K562 (cell line): Measurements from ENCODE around the gene SEC14L1. TPM values are rescaled to one million over a fixed set of nuclear protein-coding genes. Genes with fewer than 3 reads are reported as not detected.
A peak's percentile ranks its signal among the peaks of the same experiment; 100 is the strongest.

ENCODE experiments used
- ATAC-seq: fragments of 200-7000 bp; cut with Tn5 transposase; 3 replicates; pipeline ENCODE4 v1.9.1; 2020; ENCODE audit warnings: moderate library complexity
- BruUV-seq: library from RNA; stranded (reverse); fragments of 400-500 nt; replicated peaks from 2 replicates; lab custom pipeline; 2021; lab: Mats Ljungman, UMichigan
- CTCF ChIA-PET: fragments of 300-600 bp; formaldehyde crosslinking; extraction: SDS; loops from one replicate; lab custom pipeline; 2021; ENCODE audit warnings: low intra/inter-chr PET ratio; lab: Yijun Ruan, JAX
- POLR2A ChIA-PET: fragments of 300-600, 350-650 bp; sonication (Branson Sonifier 250); formaldehyde crosslinking; extraction: SDS; loops from one replicate; lab custom pipeline; 2021; ENCODE audit warnings: antibody characterized with exemption, inconsistent platforms; lab: Yijun Ruan, JAX
- DNase-seq, 4 experiments: peaks; one replicate each; pipeline versions ENCODE4 v3.0.0 to v3.0.0-alpha.2; 2011 to 2018; ENCODE audit warnings: low spot score in 3 of 4, mixed read lengths in 3 of 4; ENCODE audit errors: extremely low read depth in 1 of 4
- FAIRE-seq: peaks from 2 replicates; lab custom pipeline; 2011; peaks lifted over from hg19 to GRCh38; lab: Jason Lieb, UNC
- H2AFZ ChIP-seq: 2 replicates; pipeline ENCODE4 v1.6.0; 2011; ENCODE audit warnings: low read depth, low read length, control low read depth, inconsistent platforms
- H3K27ac ChIP-seq: fragments of 200-600 bp; 3 replicates; pipeline ENCODE4 v1.8.0; 2011; ENCODE audit warnings: low read depth, mild to moderate bottlenecking, control low read depth, inconsistent platforms, low read length, moderate library complexity, mixed read lengths; ENCODE audit errors: extremely low read depth
- H3K27me3 ChIP-seq, 2 experiments: fragments of 300-600 bp in 1 of 2; 2 replicates in 1 of 2; 3 replicates in 1 of 2; pipeline versions ENCODE4 v1.6.0 to v1.8.0; 2011; ENCODE audit warnings: inconsistent platforms in 2 of 2, low read length in 2 of 2, mild to moderate bottlenecking in 1 of 2, mixed read lengths in 1 of 2, moderate library complexity in 1 of 2; ENCODE audit not compliant: control insufficient read depth in 2 of 2, insufficient read depth in 2 of 2
- H3K36me3 ChIP-seq: fragments of 300-600 bp; 3 replicates; pipeline ENCODE4 v1.8.0; 2011; ENCODE audit warnings: mild to moderate bottlenecking, low read length, inconsistent platforms; ENCODE audit not compliant: control insufficient read depth, insufficient read depth
- H3K4me1 ChIP-seq, 2 experiments: fragments of 200-600 bp in 1 of 2; replicated peaks in 1 of 2; 2 replicates in 1 of 2; 3 replicates in 1 of 2; pipeline versions ENCODE4 v1.5.1 to v1.8.0; 2011; ENCODE audit warnings: inconsistent platforms in 2 of 2, low read length in 2 of 2, mild to moderate bottlenecking in 1 of 2, mixed read lengths in 1 of 2, moderate library complexity in 1 of 2; ENCODE audit not compliant: control insufficient read depth in 2 of 2, insufficient read depth in 2 of 2
- H3K4me2 ChIP-seq: 2 replicates; pipeline ENCODE4 v1.6.1; 2011; ENCODE audit warnings: low read length, control low read depth, inconsistent platforms, mixed read lengths; ENCODE audit not compliant: insufficient read depth
- H3K4me3 ChIP-seq: fragments of 200-600 bp; sonication (generic), shearing (Covaris generic); 2 replicates; pipeline ENCODE4 v1.5.1; 2016; ENCODE audit warnings: control low read depth, inconsistent platforms
- H3K79me2 ChIP-seq: fragments of 200-600 bp; 3 replicates; pipeline ENCODE4 v1.8.0; 2011; ENCODE audit warnings: low read length, inconsistent platforms; ENCODE audit not compliant: control insufficient read depth, insufficient read depth
- H3K9ac ChIP-seq, 2 experiments: 2 replicates each; pipeline versions ENCODE4 v1.6.0 to v1.6.1; 2011; ENCODE audit warnings: low read depth in 2 of 2, low read length in 2 of 2, control low read depth in 1 of 2, inconsistent platforms in 1 of 2, mild to moderate bottlenecking in 1 of 2, mixed read lengths in 1 of 2; ENCODE audit not compliant: insufficient read depth in 1 of 2
- H3K9me1 ChIP-seq: one replicate; pipeline ENCODE4 v1.6.0; 2011; ENCODE audit warnings: inconsistent platforms, mild to moderate bottlenecking, low read length, moderate library complexity; ENCODE audit not compliant: control insufficient read depth, insufficient read depth
- H3K9me3 ChIP-seq: replicated peaks from 2 replicates; pipeline ENCODE4 v1.5.1; 2011; ENCODE audit warnings: low read depth, low read length, inconsistent platforms; ENCODE audit not compliant: control insufficient read depth, insufficient read depth
- H4K20me1 ChIP-seq: replicated peaks from 2 replicates; pipeline ENCODE4 v1.6.1; 2011; ENCODE audit warnings: low read length, inconsistent platforms, mixed read lengths; ENCODE audit not compliant: control insufficient read depth, insufficient read depth
- ADNP ChIP-seq: fragments of 200-800 bp; sonication (Bioruptor generic); IDR thresholded peaks from 2 replicates; pipeline ENCODE4 v1.6.1; 2016; ENCODE audit warnings: missing genetic modification characterization, missing compliant biosample characterization
- C11orf30 ChIP-seq: fragments of 450-650 bp; IDR thresholded peaks from 2 replicates; pipeline ENCODE4 v1.6.1; 2016; ENCODE audit warnings: low read depth, mild to moderate bottlenecking
- CHD2 ChIP-seq: IDR thresholded peaks from 2 replicates; pipeline ENCODE4 v1.6.1; 2011; ENCODE audit warnings: low read depth, low read length
- ETV1 ChIP-seq: fragments of 450-650 bp; conservative IDR thresholded peaks from 2 replicates; pipeline ENCODE4 v1.6.1; 2016; ENCODE audit warnings: missing genetic modification characterization, control low read depth, low read depth, missing compliant biosample characterization
- FOXK1 ChIP-seq: sonication (generic); formaldehyde crosslinking; IDR thresholded peaks from 2 replicates; pipeline ENCODE4 v1.8.0; 2022; ENCODE audit warnings: missing genetic modification reagents, mild to moderate bottlenecking, borderline replicate concordance
- FOXP1 ChIP-seq: sonication (generic); formaldehyde crosslinking; IDR thresholded peaks from 2 replicates; pipeline ENCODE4 v1.8.0; 2022; ENCODE audit warnings: mild to moderate bottlenecking, missing genetic modification reagents
- JUN ChIP-seq, 2 experiments: sonication (generic) in 1 of 2; formaldehyde crosslinking in 1 of 2; IDR thresholded peaks; 2 replicates each; pipeline versions ENCODE4 v1.6.1 to v1.8.0; 2012 to 2022; ENCODE audit warnings: borderline replicate concordance in 2 of 2, mild to moderate bottlenecking in 2 of 2, improper control_type of control experiment in 1 of 2, low read depth in 1 of 2, low read length in 1 of 2, missing genetic modification reagents in 1 of 2
- MEF2A ChIP-seq: IDR thresholded peaks from 2 replicates; pipeline ENCODE4 v1.6.1; 2011; ENCODE audit warnings: low read depth, mild to moderate bottlenecking, low read length, moderate library complexity; ENCODE audit not compliant: control insufficient read depth
- RNF2 ChIP-seq: sonication (generic); IDR thresholded peaks from 2 replicates; pipeline ENCODE4 v1.6.1; 2016
- STAG1 ChIP-seq: sonication (generic); formaldehyde crosslinking; IDR thresholded peaks from 2 replicates; pipeline ENCODE4 v1.5.0; 2020; ENCODE audit warnings: missing genetic modification reagents, borderline replicate concordance
- ZNF778 ChIP-seq: fragments of 450-650 bp; formaldehyde crosslinking; IDR thresholded peaks from 2 replicates; pipeline ENCODE4 v1.4.0; 2020; ENCODE audit warnings: mild to moderate bottlenecking, moderate library complexity
- WGBS: fragments of 100-300 bp; shearing (Covaris generic); methylation state at CpG from one replicate; pipeline ENCODE4 v1.1.6; 2016; ENCODE audit warnings: low coverage, mixed read lengths; ENCODE audit not compliant: insufficient coverage; ENCODE audit errors: missing lambda C conversion rate; 5-methylcytosine and 5-hydroxymethylcytosine counted together
- in situ Hi-C: fragments of 300-500 bp; cut with MboI; formaldehyde crosslinking; loops from 4 replicates; pipeline ENCODE4 v1.15.0; 2018; ENCODE audit warnings: inconsistent platforms, mixed read lengths
- intact Hi-C: fragments of 100-400 bp; cut with micrococcal nuclease; formaldehyde crosslinking; loops from 2 replicates; pipeline ENCODE4 v1.14.2; 2022
- polyA plus RNA-seq, 8 experiments: library from polyadenylated mRNA; depleted of rRNA in 4 of 8; stranded (reverse) in 5 of 8; unstranded in 3 of 8; fragments of >200 nt; fragmentation: Nextera tagmentation in 2 of 8; fragmentation: Illumina TruSeq in 1 of 8; extraction: Ambion mirVana in 2 of 8; extraction: Trizol in 1 of 8; gene quantifications; 2 replicates each; pipeline versions ENCODE4 v1.2.1 to v1.2.3, GENCODE V29; 2011 to 2014; ENCODE audit warnings: inconsistent platforms in 1 of 8, missing spikeins in 1 of 8
- total RNA-seq, 7 experiments: library from RNA; depleted of rRNA in 6 of 7; stranded (reverse); fragments of >200 nt in 6 of 7; fragmentation: Illumina TruSeq in 2 of 7; extraction: Trizol in 2 of 7; gene quantifications; 2 replicates each; pipeline versions ENCODE4 v1.2.1 to v1.2.3, GENCODE V29; 2011 to 2021; ENCODE audit warnings: low replicate concordance in 1 of 7
- TF ChIP-seq, protein P1 (sequence below): sonication (generic); formaldehyde crosslinking; IDR thresholded peaks from 2 replicates; pipeline ENCODE4 v1.8.0; 2022; ENCODE audit warnings: missing genetic modification reagents, mild to moderate bottlenecking, borderline replicate concordance
- TF ChIP-seq, protein P2 (sequence below): sonication (generic); formaldehyde crosslinking; IDR thresholded peaks from 2 replicates; pipeline ENCODE4 v1.8.1; 2023; ENCODE audit warnings: mild to moderate bottlenecking, missing genetic modification reagents

The SEC14L1 gene
- total and polyA plus RNA-seq, 9 of the 15 experiments (the other 6 are each of a cell fraction or from before 2014, with no cell fraction given): 3.1 to 39.7 (median 15.2) TPM

DNA sequence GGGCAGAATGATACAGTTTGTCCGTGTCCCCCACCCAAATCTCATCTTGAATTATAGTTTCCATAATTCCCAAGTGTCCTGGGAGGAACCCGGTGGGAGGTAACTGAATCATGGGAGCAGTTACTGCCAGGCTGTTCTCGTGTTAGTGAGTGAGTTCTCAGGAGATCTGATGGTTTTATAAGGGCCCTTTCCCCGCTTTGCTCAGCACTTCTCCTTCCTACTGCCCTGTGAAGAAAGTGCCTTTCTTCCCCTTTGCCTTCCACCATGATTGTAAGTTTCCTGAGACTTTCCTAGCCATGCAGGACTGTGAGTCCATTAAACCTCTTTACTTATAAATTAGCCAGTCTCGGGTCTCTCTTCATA is 28.9 kb upstream of the SEC14L1 start:
- 53% methylated on average over 5 of the region's 5 CpGs for WGBS
- Histone ChIP-seq H3K4me1 (peaks cover 12 to 24% of the 10 kb centered on the region in 2 experiments; a peak in 4 of 5 replicates), H2AFZ (no peak overlapping the region), H4K20me1 (no peaks in the 10 kb centered on the region), H3K27me3 (no peaks in the 10 kb centered on the region), H3K9me3 (no peaks in the 10 kb centered on the region), H3K4me3 (no peak overlapping the region), H3K36me3 (no peaks in the 10 kb centered on the region), H3K9me1 (no peaks in the 10 kb centered on the region), H3K79me2 (no peaks in the 10 kb centered on the region), H3K4me2 (no peak overlapping the region), H3K9ac (no peak overlapping the region), H3K27ac (no peak overlapping the region)
- in situ Hi-C loops: no loop called here
- POLR2A ChIA-PET: interaction anchor here (0.7 kb wide), 1 partner anchor 293 kb away, joined by 4 read pairs; no protein-coding TSS in a partner anchor
- no TSS peak for BruUV-seq
- TF ChIP-seq FOXP1 (CRISPR knock-in tag) (no peak), CHD2 (0 out of 2 replicates have a peak, but pooled peaks have one; percentile 28), C11orf30 (no peak)
- no peak for FAIRE-seq
- no peak for DNase-seq
- CTCF ChIA-PET: no interaction called here
- intact Hi-C loops: no loop called here
- no peak for ATAC-seq

GRCh38 chr17:77115510-77115909 is 25.3 kb upstream of the SEC14L1 start:
- Histone ChIP-seq H3K9ac (no peak overlapping the region), H3K4me2 (no peak overlapping the region), H3K27ac (no peak overlapping the region), H3K27me3 (no peaks in the 10 kb centered on the region), H3K79me2 (no peaks in the 10 kb centered on the region), H3K9me3 (no peaks in the 10 kb centered on the region), H4K20me1 (no peaks in the 10 kb centered on the region), H3K9me1 (no peaks in the 10 kb centered on the region), H3K4me1 (peaks cover 4% of the 10 kb centered on the region in 2 experiments; a peak in 3 of 5 replicates), H2AFZ (no peak overlapping the region), H3K36me3 (no peaks in the 10 kb centered on the region; the same call in 2 of the 3 replicates), H3K4me3 (no peak overlapping the region)
- in situ Hi-C loops (no loop called here), intact Hi-C loops (no loop called here)
- 42% methylated on average over 2 of the region's 2 CpGs for WGBS
- no peak for DNase-seq
- BruUV-seq: no TSS peak
- CTCF ChIA-PET: no interaction called here
- ATAC-seq: no peak
- FAIRE-seq: no peak
- POLR2A ChIA-PET: interaction anchor here (1.1 kb wide), 1 partner anchor 22 kb away, joined by 3 read pairs; no protein-coding TSS in a partner anchor
- TF ChIP-seq ETV1 (tag) (no peak), JUN (IDR thresholded peaks at IDR 0.05; ENCODE audit: borderline replicate concordance, low read depth, low read length) (no peak), JUN (CRISPR knock-in tag; IDR thresholded peaks at IDR 0.05; ENCODE audit: borderline replicate concordance) (no peak), ADNP (tag) (no peak), FOXK1 (CRISPR knock-in tag) (no peak), MEF2A (no peak), STAG1 (no peak), RNF2 (no peak), ZNF778 (CRISPR knock-in tag) (no peak)
- TF ChIP-seq, protein P1, sequence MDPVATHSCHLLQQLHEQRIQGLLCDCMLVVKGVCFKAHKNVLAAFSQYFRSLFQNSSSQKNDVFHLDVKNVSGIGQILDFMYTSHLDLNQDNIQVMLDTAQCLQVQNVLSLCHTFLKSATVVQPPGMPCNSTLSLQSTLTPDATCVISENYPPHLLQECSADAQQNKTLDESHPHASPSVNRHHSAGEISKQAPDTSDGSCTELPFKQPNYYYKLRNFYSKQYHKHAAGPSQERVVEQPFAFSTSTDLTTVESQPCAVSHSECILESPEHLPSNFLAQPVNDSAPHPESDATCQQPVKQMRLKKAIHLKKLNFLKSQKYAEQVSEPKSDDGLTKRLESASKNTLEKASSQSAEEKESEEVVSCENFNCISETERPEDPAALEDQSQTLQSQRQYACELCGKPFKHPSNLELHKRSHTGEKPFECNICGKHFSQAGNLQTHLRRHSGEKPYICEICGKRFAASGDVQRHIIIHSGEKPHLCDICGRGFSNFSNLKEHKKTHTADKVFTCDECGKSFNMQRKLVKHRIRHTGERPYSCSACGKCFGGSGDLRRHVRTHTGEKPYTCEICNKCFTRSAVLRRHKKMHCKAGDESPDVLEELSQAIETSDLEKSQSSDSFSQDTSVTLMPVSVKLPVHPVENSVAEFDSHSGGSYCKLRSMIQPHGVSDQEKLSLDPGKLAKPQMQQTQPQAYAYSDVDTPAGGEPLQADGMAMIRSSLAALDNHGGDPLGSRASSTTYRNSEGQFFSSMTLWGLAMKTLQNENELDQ: no peak
- TF ChIP-seq, protein P2, sequence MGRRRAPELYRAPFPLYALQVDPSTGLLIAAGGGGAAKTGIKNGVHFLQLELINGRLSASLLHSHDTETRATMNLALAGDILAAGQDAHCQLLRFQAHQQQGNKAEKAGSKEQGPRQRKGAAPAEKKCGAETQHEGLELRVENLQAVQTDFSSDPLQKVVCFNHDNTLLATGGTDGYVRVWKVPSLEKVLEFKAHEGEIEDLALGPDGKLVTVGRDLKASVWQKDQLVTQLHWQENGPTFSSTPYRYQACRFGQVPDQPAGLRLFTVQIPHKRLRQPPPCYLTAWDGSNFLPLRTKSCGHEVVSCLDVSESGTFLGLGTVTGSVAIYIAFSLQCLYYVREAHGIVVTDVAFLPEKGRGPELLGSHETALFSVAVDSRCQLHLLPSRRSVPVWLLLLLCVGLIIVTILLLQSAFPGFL (CRISPR knock-in tag): no peak
